Ectodermal cell (in vitro differentiated cells): Measurements from ENCODE around the gene USP46.

Source experiments
- H3K27ac ChIP-seq: 2 replicates; pipeline ENCODE4 v1.7.0; 2013; ENCODE audit warnings: mild to moderate bottlenecking, low read depth, low read length; ENCODE audit not compliant: insufficient read depth, poor library complexity, severe bottlenecking
- H3K27me3 ChIP-seq: 2 replicates; pipeline ENCODE4 v1.7.0; 2013; ENCODE audit warnings: mild to moderate bottlenecking, low read length; ENCODE audit not compliant: insufficient read depth, control insufficient read depth, poor library complexity, severe bottlenecking
- H3K36me3 ChIP-seq: one replicate; pipeline ENCODE4 v1.7.0; 2013; ENCODE audit warnings: low read length; ENCODE audit not compliant: control insufficient read depth, insufficient read depth
- H3K4me1 ChIP-seq: one replicate; pipeline ENCODE4 v1.7.0; 2013; ENCODE audit warnings: low read length; ENCODE audit not compliant: control insufficient read depth, insufficient read depth
- H3K4me3 ChIP-seq: 2 replicates; pipeline ENCODE4 v1.7.0; 2013; ENCODE audit warnings: low read depth, low read length, control low read depth; ENCODE audit not compliant: insufficient read depth
- H3K9me3 ChIP-seq: 2 replicates; pipeline ENCODE4 v1.7.0; 2013; ENCODE audit warnings: mild to moderate bottlenecking, low read length, moderate library complexity; ENCODE audit not compliant: control insufficient read depth
- WGBS, 2 experiments: methylation state at CpG; one replicate each; pipeline ENCODE4 v1.1.7; 2013; ENCODE audit warnings: missing lambda C conversion rate in 2 of 2; 5-methylcytosine and 5-hydroxymethylcytosine counted together

USP46 gene

DNA sequence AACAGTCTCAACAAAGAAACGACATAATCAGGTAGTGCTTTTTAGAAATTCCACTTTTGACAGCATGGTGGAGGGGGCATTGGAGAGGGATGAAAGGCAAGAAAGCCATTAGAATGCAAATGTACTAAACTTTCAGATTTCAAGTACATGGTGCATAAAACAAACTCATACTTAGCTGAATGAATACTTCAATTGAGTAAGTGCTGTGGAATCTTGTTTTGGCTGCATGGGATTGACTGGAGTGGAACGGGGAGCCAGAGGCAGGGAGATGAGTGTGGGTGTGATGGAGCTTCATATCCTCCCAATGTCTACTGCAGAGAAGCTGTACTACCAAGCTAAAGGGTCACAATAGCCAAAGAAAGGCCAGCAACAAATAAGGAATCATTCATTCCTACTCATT is 52.4 kb downstream of the USP46 start:
- Histone ChIP-seq H3K36me3 (peaks cover 23% of the 10 kb centered on the region), H3K9me3 (no peaks in the 10 kb centered on the region), H3K4me1 (no peaks in the 10 kb centered on the region), H3K27ac (no peak overlapping the region), H3K4me3 (no peak overlapping the region), H3K27me3 (no peaks in the 10 kb centered on the region)
- 91 to 100% methylated on average over 2 of the region's 2 CpGs for WGBS, 2 experiments

DNA sequence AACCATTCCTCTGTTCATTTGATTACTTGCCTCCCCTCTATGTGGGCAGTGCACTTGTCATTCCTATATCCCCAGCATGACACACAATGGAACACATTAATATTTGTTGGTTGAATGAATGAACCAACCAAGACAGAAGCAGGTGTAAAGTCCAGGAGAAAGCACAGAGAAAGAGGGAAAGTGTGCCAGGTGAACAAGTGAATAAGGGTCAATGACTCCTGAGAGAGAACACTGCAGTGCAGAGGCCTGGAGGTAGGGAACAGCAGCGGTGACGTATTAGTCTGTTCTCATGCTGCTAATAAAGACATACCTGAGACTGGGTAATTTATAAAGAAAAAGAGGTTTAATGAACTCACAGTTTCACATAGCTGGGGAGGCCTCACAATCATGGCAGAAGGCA is 53.1 kb downstream of the USP46 start:
- Histone ChIP-seq H3K4me1 (no peaks in the 10 kb centered on the region), H3K9me3 (no peaks in the 10 kb centered on the region), H3K27ac (no peak overlapping the region), H3K27me3 (no peaks in the 10 kb centered on the region), H3K4me3 (no peak overlapping the region), H3K36me3 (peaks cover 25% of the 10 kb centered on the region)
- WGBS, 2 experiments = 96 to 97% methylated on average over 2 of the region's 2 CpGs

DNA sequence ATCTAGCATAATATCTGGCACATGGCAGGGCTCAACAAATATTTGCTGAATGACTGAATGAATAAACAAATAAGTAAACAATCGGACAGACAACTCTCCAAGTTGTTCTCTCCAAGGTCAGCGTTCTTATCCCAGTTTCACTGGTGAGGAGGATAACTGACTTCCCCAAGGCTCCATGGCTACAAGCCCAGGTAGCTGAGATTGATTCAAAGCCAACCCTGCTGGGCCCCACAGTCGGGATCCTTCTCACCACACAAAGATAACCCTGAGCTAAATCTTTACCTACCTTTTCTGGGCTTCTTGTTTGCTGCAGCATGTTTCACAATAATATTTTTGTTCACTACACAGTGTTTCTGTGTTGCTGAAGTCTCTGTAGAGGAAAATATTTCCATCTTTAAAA is 54.9 kb downstream of the USP46 start:
- 87 to 91% methylated on average over 3 of the region's 3 CpGs for WGBS, 2 experiments
- Histone ChIP-seq H3K4me1 (no peaks in the 10 kb centered on the region), H3K27me3 (no peaks in the 10 kb centered on the region), H3K9me3 (no peaks in the 10 kb centered on the region), H3K36me3 (peaks cover 21% of the 10 kb centered on the region), H3K27ac (no peak overlapping the region), H3K4me3 (no peak overlapping the region)

DNA sequence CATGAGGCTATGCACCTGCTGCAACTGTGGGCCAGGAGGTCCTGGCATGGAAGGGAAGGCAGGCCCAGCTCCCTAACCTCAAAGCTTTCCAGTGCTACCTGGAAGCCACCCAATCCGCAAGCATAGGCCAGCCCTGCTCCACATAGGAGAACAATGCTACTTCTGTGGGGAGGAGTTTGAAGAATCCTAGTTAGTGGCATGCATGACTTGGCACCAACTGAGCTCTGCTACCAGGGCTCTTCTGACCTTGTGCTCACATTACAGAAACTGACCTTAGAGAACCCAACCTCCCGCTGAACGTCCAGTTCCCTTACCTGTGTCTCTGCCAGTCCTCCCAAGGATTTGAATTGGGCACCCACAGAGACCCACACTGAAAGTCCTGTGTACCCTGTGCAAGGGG is 58.8 kb downstream of the USP46 start:
- peaks cover 20% of the 10 kb centered on the region for H3K36me3 ChIP-seq
- no peak overlapping the region for H3K27ac ChIP-seq
- no peaks in the 10 kb centered on the region for H3K9me3 ChIP-seq
- H3K4me1 ChIP-seq = no peaks in the 10 kb centered on the region
- H3K4me3 ChIP-seq = no peak overlapping the region
- no peaks in the 10 kb centered on the region for H3K27me3 ChIP-seq
- 96 to 98% methylated on average over 3 of the region's 3 CpGs for WGBS, 2 experiments

DNA sequence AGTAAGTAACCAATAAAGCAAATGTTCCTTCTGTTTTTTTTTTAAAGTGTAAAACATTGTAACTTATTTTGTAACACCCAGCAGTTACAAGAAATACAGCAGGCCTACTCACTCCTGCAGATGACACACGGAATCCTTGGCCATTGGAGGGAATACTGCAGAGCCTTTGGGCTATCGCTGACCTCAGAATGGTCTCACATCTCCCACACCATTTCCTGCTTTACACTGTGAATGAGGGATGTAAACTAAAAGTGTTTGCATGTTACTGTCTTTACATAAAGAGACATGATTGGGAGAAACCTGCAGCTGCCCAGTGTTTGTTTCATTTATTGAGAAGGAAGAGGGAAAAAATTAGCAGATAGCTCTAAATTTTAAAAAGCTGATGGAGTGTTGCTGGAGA is 64.1 kb downstream of the USP46 start:
- H3K27ac ChIP-seq = no peak overlapping the region
- no peaks in the 10 kb centered on the region for H3K9me3 ChIP-seq
- H3K4me1 ChIP-seq = no peaks in the 10 kb centered on the region
- H3K27me3 ChIP-seq = no peaks in the 10 kb centered on the region
- H3K4me3 ChIP-seq = no peak overlapping the region
- H3K36me3 ChIP-seq = peaks cover 18% of the 10 kb centered on the region
- WGBS, 2 experiments = 90 to 96% methylated on average over 2 of the region's 2 CpGs

DNA sequence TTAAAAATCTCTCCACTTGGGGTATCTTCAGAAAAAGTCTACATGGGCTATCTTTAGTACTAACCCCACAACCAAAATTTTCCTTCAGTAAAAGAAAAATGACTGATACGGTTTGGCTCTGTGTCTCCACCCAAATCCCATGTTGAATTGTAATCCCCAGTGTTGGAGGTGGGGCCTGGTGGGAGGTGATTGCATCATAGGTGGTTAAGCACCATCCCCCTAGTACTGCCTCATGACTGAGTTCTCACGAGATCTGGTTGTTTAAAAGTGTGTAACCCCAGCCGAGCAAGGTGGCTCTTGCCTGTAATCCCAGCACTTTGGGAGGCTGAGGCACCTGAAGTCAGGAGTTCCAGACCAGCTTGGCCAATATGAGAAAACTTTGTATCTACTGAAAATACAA is 66.8 kb downstream of the USP46 start:
- WGBS, 2 experiments = 90 to 93% methylated on average over 3 of the region's 3 CpGs
- Histone ChIP-seq H3K4me3 (no peak overlapping the region), H3K36me3 (peaks cover 18% of the 10 kb centered on the region)

DNA sequence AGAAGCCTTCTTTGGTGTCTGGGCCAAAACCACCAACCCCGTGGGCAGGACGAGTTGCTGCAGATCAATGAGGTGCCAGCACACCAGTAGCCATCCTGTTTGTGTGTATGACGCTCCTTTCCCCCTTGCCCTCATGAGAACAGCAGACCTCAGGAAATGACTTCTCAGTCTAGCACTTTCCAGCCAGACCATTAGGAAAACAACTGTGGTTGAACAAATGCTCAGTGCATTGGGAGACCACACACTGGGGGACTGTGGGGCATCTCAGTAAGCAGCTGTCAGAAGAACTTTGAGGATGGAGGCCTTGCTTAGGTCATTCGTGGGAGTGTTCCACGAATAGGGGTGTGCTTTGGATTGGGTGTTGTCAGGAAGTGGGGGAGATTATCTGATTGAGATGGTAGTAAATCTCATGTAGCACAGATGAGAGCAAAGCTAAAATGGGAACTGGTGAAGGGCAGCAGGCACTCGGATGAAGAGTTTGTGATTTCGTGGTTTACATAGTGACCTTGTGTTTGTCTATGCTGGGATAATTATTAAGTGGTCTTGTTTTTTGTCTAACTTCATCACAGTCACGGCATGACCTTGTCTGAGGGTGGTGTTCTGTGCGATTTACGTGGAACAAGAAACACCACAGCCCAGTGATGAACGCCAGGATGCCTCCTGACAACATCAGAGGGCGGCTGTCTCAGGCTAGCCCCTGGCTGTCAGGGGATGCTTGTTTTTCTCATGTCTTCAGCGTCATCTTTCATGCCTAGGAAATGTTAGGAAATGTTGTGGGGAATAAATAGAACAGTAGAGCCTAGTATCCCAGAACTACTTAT is 70.1 kb downstream of the USP46 start:
- 96% methylated on average over 13 of the region's 13 CpGs for WGBS, 2 experiments
- Histone ChIP-seq H3K27ac (no peak overlapping the region), H3K4me3 (no peak overlapping the region)

More for the DNA sequence above, 66.8 kb downstream of the USP46 start:
- Histone ChIP-seq H3K27me3 (no peaks in the 10 kb centered on the region), H3K9me3 (no peaks in the 10 kb centered on the region), H3K27ac (no peak overlapping the region), H3K4me1 (no peaks in the 10 kb centered on the region)

DNA sequence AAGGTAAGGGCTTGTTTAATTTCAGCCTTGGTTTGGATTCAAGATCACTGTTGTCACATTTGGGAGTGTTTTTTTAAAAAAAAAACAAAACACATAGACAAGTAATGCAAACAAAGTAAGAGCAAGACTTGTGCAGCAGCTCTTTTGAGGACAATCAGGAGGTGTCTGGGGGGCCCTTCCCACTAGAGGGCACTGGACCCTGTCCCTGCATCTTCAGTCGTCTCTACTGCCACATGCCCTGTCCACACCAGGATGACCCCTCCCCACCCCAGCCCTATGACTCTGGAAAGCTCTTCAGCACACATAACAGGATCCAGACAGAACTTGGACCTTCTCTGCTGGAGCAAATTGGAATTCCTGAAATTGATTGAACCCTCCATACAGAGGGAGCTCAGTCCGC is 71.0 kb downstream of the USP46 start:
- Histone ChIP-seq H3K27ac (no peak overlapping the region), H3K4me3 (no peak overlapping the region), H3K9me3 (no peaks in the 10 kb centered on the region), H3K36me3 (peaks cover 4% of the 10 kb centered on the region), H3K4me1 (no peaks in the 10 kb centered on the region), H3K27me3 (no peaks in the 10 kb centered on the region)
- 53 to 56% methylated on average over 2 of the region's 2 CpGs for WGBS, 2 experiments

More for the DNA sequence above, 70.1 kb downstream of the USP46 start:
- H3K4me1 ChIP-seq = no peaks in the 10 kb centered on the region
- no peaks in the 10 kb centered on the region for H3K27me3 ChIP-seq
- no peaks in the 10 kb centered on the region for H3K9me3 ChIP-seq
- peaks cover 6% of the 10 kb centered on the region for H3K36me3 ChIP-seq

DNA sequence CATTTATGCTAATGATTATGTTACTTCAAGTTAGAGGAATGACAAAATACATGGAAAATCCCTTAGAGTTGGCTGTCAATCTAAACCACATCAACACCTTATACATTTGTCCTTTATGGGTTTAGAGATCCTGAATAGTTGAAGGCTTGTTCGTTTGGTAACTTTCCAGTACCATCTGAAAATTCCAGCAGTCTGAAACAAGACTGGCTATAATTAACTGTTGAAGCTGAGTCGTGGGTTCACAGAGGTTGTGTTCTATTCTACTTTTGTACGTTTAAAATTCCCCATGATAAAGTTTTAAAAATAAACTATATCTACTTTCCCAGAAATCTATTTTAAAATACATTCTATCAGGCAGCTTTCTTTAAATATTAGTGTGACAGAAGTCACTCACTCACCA is 73.0 kb downstream of the USP46 start:
- WGBS, 2 experiments = 85 to 89% methylated on average over 2 to 3 of the region's 3 CpGs
- no peaks in the 10 kb centered on the region for H3K27me3 ChIP-seq
- H3K4me3 ChIP-seq = no peak overlapping the region
- H3K27ac ChIP-seq = no peak overlapping the region
- no peaks in the 10 kb centered on the region for H3K4me1 ChIP-seq
- no peaks in the 10 kb centered on the region for H3K9me3 ChIP-seq
- no peaks in the 10 kb centered on the region for H3K36me3 ChIP-seq

DNA sequence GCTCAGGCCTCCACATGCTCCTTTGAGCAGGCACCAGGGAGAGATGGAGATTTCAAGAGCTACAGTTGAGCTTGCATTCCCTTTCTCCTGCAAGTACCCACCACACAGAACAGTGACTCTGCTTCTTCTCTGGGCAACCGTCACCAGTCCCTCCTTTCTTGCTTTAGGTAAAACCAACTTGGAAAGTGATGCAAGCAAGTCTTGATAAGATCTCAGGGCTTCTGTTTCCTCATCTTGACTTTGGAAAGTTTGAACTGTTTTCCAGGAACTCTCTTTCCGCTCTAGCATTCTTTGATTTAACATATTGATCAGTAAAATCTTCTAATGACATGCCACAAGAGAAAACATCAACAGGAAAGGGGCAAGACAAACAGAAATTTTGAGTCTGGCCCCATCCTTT is 73.7 kb downstream of the USP46 start:
- Histone ChIP-seq H3K27me3 (no peaks in the 10 kb centered on the region), H3K27ac (no peak overlapping the region), H3K4me3 (no peak overlapping the region), H3K4me1 (no peaks in the 10 kb centered on the region), H3K36me3 (no peaks in the 10 kb centered on the region), H3K9me3 (no peaks in the 10 kb centered on the region)
- 82 to 96% methylated on average over 2 of the region's 2 CpGs for WGBS, 2 experiments
